ENCODE results near the gene KIAA0825.

GRCh38 chr5:94420885-94421284 is 197.5 kb downstream of the KIAA0825 start:
- TF ChIP-seq CTCF (IDR thresholded peaks at IDR 0.05): no peak
- TF ChIP-seq POLR2A (IDR thresholded peaks at IDR 0.05): no peak

All from Peyer's patch (tissue), 4 donors.